SU-DHL-6 (cell line): ENCODE data around the gene PPP2R2C.

Source experiments
- EZH2phosphoT487 ChIP-seq: fragments of 200-600 bp; sonication (generic), shearing (Covaris generic); conservative IDR thresholded peaks from 2 replicates; pipeline ENCODE4 v1.6.1; 2018; ENCODE audit warnings: mild to moderate bottlenecking, antibody characterized with exemption, low read length, moderate library complexity, mixed read lengths
- TF ChIP-seq, protein P1 (sequence below): fragments of 200-600 bp; sonication (generic); IDR thresholded peaks from one replicate; pipeline ENCODE4 v1.5.1; 2017; ENCODE audit warnings: antibody characterized with exemption, mild to moderate bottlenecking, low read length, moderate library complexity; ENCODE audit not compliant: insufficient read depth, poor library complexity, severe bottlenecking

DNA sequence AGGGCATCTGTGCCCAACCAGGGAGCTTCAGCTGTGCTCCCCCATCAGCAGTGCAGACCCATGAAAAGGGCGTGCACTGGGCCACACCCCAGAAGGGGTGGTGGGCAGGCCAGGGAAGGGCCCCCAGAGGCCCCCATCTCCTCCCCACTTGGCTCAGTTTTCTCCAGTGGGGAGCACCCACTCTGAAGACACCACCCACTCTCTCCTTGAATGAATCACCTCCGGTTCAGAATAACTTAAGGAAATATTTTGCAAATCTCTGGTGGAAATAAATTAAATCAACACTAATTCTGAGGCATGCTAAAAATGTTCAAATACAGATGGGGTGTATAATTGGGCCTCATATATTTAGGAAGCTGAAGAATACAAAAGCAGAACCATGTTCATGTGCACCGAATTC, 41.3 kb upstream of the PPP2R2C start:
- TF ChIP-seq, protein P1, sequence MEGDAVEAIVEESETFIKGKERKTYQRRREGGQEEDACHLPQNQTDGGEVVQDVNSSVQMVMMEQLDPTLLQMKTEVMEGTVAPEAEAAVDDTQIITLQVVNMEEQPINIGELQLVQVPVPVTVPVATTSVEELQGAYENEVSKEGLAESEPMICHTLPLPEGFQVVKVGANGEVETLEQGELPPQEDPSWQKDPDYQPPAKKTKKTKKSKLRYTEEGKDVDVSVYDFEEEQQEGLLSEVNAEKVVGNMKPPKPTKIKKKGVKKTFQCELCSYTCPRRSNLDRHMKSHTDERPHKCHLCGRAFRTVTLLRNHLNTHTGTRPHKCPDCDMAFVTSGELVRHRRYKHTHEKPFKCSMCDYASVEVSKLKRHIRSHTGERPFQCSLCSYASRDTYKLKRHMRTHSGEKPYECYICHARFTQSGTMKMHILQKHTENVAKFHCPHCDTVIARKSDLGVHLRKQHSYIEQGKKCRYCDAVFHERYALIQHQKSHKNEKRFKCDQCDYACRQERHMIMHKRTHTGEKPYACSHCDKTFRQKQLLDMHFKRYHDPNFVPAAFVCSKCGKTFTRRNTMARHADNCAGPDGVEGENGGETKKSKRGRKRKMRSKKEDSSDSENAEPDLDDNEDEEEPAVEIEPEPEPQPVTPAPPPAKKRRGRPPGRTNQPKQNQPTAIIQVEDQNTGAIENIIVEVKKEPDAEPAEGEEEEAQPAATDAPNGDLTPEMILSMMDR, result no peak
- TF ChIP-seq EZH2phosphoT487, result no peak
